GM12878 (cell line): Measurements from ENCODE around the gene KRT6C. TPM values are rescaled to one million over a fixed set of nuclear protein-coding genes. Genes with fewer than 3 reads are reported as not detected.

Source experiments
- ATAC-seq: fragments of 200-7000 bp; cut with Tn5 transposase; 3 replicates; pipeline ENCODE4 v1.9.1; 2020; ENCODE audit warnings: mild to moderate bottlenecking, moderate library complexity
- BruUV-seq: library from RNA; stranded (reverse); fragments of 400-500 nt; replicated peaks from 2 replicates; lab custom pipeline; 2021; lab: Mats Ljungman, UMichigan
- CTCF ChIA-PET: fragments of 300-600 bp; sonication (Branson Sonifier 250); formaldehyde crosslinking; extraction: SDS; loops from one replicate; lab custom pipeline; 2021; ENCODE audit warnings: inconsistent platforms; lab: Yijun Ruan, JAX
- POLR2A ChIA-PET: fragments of 350-600 bp; formaldehyde crosslinking; extraction: SDS; loops from one replicate; lab custom pipeline; 2021; ENCODE audit warnings: inconsistent platforms; lab: Charles Lee
- RAD21 ChIA-PET: fragments of 300-600 bp; sonication (Branson Sonifier 250); formaldehyde crosslinking; loops from one replicate; lab custom pipeline; 2023; ENCODE audit warnings: antibody characterized with exemption; ENCODE audit not compliant: unreplicated experiment; lab: Charles Lee
- SMC1A ChIA-PET: fragments of 300-600 bp; sonication (Branson Sonifier 250); formaldehyde crosslinking; loops from one replicate; lab custom pipeline; 2023; ENCODE audit not compliant: unreplicated experiment, uncharacterized antibody; lab: Charles Lee
- DNase-seq: peaks from one replicate; pipeline ENCODE4 v3.0.0-alpha.2; 2011; ENCODE audit warnings: low read depth, low spot score
- FAIRE-seq: peaks from 3 replicates; lab custom pipeline; 2011; peaks lifted over from hg19 to GRCh38; lab: Jason Lieb, UNC
- H2AFZ ChIP-seq: 2 replicates; pipeline ENCODE4 v1.6.0; 2011; ENCODE audit warnings: low read depth, low read length, control low read depth; ENCODE audit not compliant: control insufficient read depth
- H3K27ac ChIP-seq: 2 replicates; pipeline ENCODE4 v1.5.1; 2011; ENCODE audit warnings: control low read depth; ENCODE audit not compliant: control insufficient read depth, insufficient read depth
- H3K27me3 ChIP-seq, 2 experiments: replicated peaks in 1 of 2; 2 replicates each; pipeline versions ENCODE4 v1.6.0 to v1.6.1; 2011; ENCODE audit warnings: low read length in 1 of 2; ENCODE audit not compliant: control insufficient read depth in 2 of 2, insufficient read depth in 2 of 2
- H3K36me3 ChIP-seq, 2 experiments: 2 replicates each; pipeline ENCODE4 v1.5.1; 2011; ENCODE audit warnings: low read length in 1 of 2; ENCODE audit not compliant: control insufficient read depth in 2 of 2, insufficient read depth in 2 of 2
- H3K4me1 ChIP-seq: 2 replicates; pipeline ENCODE4 v1.6.1; 2011; ENCODE audit warnings: mild to moderate bottlenecking, low read length, moderate library complexity, mixed read lengths; ENCODE audit not compliant: control insufficient read depth, insufficient read depth
- H3K4me2 ChIP-seq: 2 replicates; pipeline ENCODE4 v1.6.0; 2011; ENCODE audit warnings: control low read depth; ENCODE audit not compliant: control insufficient read depth, insufficient read depth
- H3K4me3 ChIP-seq: fragments of 200-600 bp; sonication (generic); 2 replicates; pipeline ENCODE4 v1.5.1; 2016
- H3K79me2 ChIP-seq: 2 replicates; pipeline ENCODE4 v1.6.0; 2011; ENCODE audit warnings: low read length; ENCODE audit not compliant: control insufficient read depth, insufficient read depth
- H3K9ac ChIP-seq: 2 replicates; pipeline ENCODE4 v1.8.0; 2011; ENCODE audit warnings: low read length, control low read depth, mixed read lengths; ENCODE audit not compliant: control insufficient read depth, insufficient read depth
- H3K9me3 ChIP-seq: replicated peaks from 3 replicates; pipeline ENCODE4 v1.5.1; 2011; ENCODE audit warnings: mild to moderate bottlenecking, low read length; ENCODE audit not compliant: control insufficient read depth, insufficient read depth
- H4K20me1 ChIP-seq: 2 replicates; pipeline ENCODE4 v1.6.0; 2011; ENCODE audit not compliant: control insufficient read depth, insufficient read depth
- CEBPB ChIP-seq, 2 experiments: fragments of 150-350 bp in 1 of 2; IDR thresholded peaks; 2 replicates each; pipeline ENCODE4 v1.6.1; 2012 to 2014; ENCODE audit warnings: low read depth in 2 of 2, low read length in 2 of 2, borderline replicate concordance in 1 of 2, inconsistent platforms in 1 of 2
- MEF2B ChIP-seq: fragments of 450-650 bp; IDR thresholded peaks from 2 replicates; pipeline ENCODE4 v1.6.1; 2018; ENCODE audit warnings: mild to moderate bottlenecking, moderate library complexity; ENCODE audit not compliant: partially characterized antibody, poor library complexity, severe bottlenecking
- RBBP5 ChIP-seq: fragments of 200-600 bp; sonication (generic); conservative IDR thresholded peaks from 2 replicates; pipeline ENCODE4 v1.6.1; 2016
- ZBED1 ChIP-seq: IDR thresholded peaks from 2 replicates; pipeline ENCODE4 v1.6.1; 2016; ENCODE audit warnings: borderline replicate concordance
- ZNF24 ChIP-seq: fragments of 450-650 bp; IDR thresholded peaks from 2 replicates; pipeline ENCODE4 v1.6.1; 2017; ENCODE audit warnings: antibody characterized with exemption, mild to moderate bottlenecking
- WGBS: methylation state at CpG from one replicate; pipeline ENCODE4 v1.1.6; 2016; ENCODE audit warnings: low lambda C conversion rate; ENCODE audit not compliant: insufficient replicate concordance, insufficient coverage; ENCODE audit errors: missing lambda C conversion rate; 5-methylcytosine and 5-hydroxymethylcytosine counted together
- in situ Hi-C: fragments of 300-500 bp; cut with MboI; formaldehyde crosslinking; loops from 9 replicates; pipeline ENCODE4 v1.14.3; 2018; ENCODE audit warnings: mixed read lengths
- intact Hi-C: fragments of 100-400 bp; cut with micrococcal nuclease; formaldehyde crosslinking; loops from one replicate; pipeline ENCODE4 v1.14.2; 2022; ENCODE audit not compliant: unreplicated experiment
- polyA plus RNA-seq, 11 experiments: library from polyadenylated mRNA; depleted of rRNA in 4 of 11; unstranded in 6 of 11; stranded (reverse) in 5 of 11; fragments of >200 nt; fragmentation: Nextera tagmentation in 4 of 11; fragmentation: Illumina TruSeq in 1 of 11; extraction: Ambion mirVana in 4 of 11; extraction: Trizol in 1 of 11; gene quantifications; 1 replicate in 1 of 11; 2 replicates in 10 of 11; pipeline versions ENCODE4 v1.2.1 to v1.2.3, GENCODE V29; 2011 to 2016; ENCODE audit warnings: inconsistent platforms in 2 of 11, missing spikeins in 2 of 11, low read depth in 1 of 11
- total RNA-seq, 4 experiments: library from RNA; depleted of rRNA in 3 of 4; stranded (reverse); fragments of >200 nt in 3 of 4; fragmentation: Illumina TruSeq in 1 of 4; extraction: Trizol in 1 of 4; gene quantifications; 2 replicates each; pipeline versions ENCODE4 v1.2.1 to v1.2.3, GENCODE V29; 2013 to 2021
- TF ChIP-seq, protein P1 (sequence below): fragments of 450-650 bp; IDR thresholded peaks from 2 replicates; pipeline ENCODE4 v1.6.1; 2017; ENCODE audit warnings: mild to moderate bottlenecking, moderate library complexity

Gene KRT6C
- total and polyA plus RNA-seq, 10 of the 15 experiments (the other 5 are each of a cell fraction or from before 2014, with no cell fraction given): not detected

DNA sequence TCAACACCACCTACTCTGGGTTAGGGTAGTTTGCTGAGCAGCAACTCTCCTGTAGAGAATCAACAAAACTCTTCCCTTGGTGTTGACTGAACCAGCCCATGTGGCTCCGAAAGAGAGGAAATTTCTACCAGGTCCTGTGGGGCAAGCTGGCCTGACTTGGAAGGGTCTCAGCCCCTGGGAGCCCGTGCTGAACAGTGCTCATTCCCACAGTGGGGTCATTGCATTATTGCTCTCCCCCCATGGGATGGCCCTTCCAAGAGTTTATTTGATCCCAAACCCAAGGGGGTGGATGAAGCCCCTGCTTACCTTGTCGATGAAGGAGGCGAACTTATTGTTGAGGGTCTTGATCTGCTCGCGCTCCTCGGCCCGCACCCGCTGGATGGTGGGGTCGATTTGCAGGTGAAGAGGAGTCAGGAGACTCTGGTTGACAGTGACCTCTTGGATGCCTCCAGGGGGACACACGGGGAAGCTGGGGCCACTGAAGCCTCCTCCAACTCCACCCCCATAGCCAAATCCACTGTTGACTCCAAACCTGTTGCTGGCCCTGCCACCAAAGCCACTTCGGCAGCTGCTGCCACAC, 40.0 kb downstream of the KRT6C start:
- no peaks in the 10 kb centered on the region for H3K79me2 ChIP-seq
- SMC1A ChIA-PET: no interaction called here
- in situ Hi-C loops: no loop called here
- H3K9ac ChIP-seq: no peak overlapping the region
- H2AFZ ChIP-seq: no peak overlapping the region
- H3K27ac ChIP-seq: no peak overlapping the region
- no peak overlapping the region for H3K4me3 ChIP-seq
- H3K9me3 ChIP-seq: no peaks in the 10 kb centered on the region
- CTCF ChIA-PET: no interaction called here
- H3K36me3 ChIP-seq: no peaks in the 10 kb centered on the region
- intact Hi-C loops: no loop called here
- 42% methylated on average over 12 of the region's 12 CpGs for WGBS
- no peaks in the 10 kb centered on the region for H3K4me1 ChIP-seq
- RAD21 ChIA-PET: no interaction called here
- FAIRE-seq (no peak), DNase-seq (no peak), ATAC-seq (no peak)
- H4K20me1 ChIP-seq: no peaks in the 10 kb centered on the region
- no peak overlapping the region for H3K4me2 ChIP-seq
- no TSS peak for BruUV-seq
- POLR2A ChIA-PET: no interaction called here
- no peak for TF ChIP-seq ZNF24
- TF ChIP-seq, protein P1, sequence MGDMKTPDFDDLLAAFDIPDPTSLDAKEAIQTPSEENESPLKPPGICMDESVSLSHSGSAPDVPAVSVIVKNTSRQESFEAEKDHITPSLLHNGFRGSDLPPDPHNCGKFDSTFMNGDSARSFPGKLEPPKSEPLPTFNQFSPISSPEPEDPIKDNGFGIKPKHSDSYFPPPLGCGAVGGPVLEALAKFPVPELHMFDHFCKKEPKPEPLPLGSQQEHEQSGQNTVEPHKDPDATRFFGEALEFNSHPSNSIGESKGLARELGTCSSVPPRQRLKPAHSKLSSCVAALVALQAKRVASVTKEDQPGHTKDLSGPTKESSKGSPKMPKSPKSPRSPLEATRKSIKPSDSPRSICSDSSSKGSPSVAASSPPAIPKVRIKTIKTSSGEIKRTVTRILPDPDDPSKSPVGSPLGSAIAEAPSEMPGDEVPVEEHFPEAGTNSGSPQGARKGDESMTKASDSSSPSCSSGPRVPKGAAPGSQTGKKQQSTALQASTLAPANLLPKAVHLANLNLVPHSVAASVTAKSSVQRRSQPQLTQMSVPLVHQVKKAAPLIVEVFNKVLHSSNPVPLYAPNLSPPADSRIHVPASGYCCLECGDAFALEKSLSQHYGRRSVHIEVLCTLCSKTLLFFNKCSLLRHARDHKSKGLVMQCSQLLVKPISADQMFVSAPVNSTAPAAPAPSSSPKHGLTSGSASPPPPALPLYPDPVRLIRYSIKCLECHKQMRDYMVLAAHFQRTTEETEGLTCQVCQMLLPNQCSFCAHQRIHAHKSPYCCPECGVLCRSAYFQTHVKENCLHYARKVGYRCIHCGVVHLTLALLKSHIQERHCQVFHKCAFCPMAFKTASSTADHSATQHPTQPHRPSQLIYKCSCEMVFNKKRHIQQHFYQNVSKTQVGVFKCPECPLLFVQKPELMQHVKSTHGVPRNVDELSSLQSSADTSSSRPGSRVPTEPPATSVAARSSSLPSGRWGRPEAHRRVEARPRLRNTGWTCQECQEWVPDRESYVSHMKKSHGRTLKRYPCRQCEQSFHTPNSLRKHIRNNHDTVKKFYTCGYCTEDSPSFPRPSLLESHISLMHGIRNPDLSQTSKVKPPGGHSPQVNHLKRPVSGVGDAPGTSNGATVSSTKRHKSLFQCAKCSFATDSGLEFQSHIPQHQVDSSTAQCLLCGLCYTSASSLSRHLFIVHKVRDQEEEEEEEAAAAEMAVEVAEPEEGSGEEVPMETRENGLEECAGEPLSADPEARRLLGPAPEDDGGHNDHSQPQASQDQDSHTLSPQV: no peak
- no peak for TF ChIP-seq RBBP5
- no peak for TF ChIP-seq MEF2B
- TF ChIP-seq ZBED1: no peak
- TF ChIP-seq CEBPB (IDR thresholded peaks at IDR 0.05; ENCODE audit: borderline replicate concordance in 1 of 2, low read depth in 2 of 2, low read length in 2 of 2): no peak
- peaks cover 0 to 1% of the 10 kb centered on the region in 2 experiments; a peak in 2 of 4 replicates for H3K27me3 ChIP-seq
